Measurements from ENCODE around the gene RAPGEF3. TPM values are rescaled to one million over a fixed set of nuclear protein-coding genes. Genes with fewer than 3 reads are reported as not detected.
A peak's percentile ranks its signal among the peaks of the same experiment; 100 is the strongest.

The RAPGEF3 gene
- total RNA-seq, 2 donors from 2014 or later = 0.19 to 0.25 TPM

GRCh38 chr12:47742253-47742825 lies 16.3 kb downstream of the RAPGEF3 start:
- no peaks in the 10 kb centered on the region for H3K36me3 Mint-ChIP-seq
- H3K27ac Mint-ChIP-seq = peak overlapping the region in 1 of 2 donors; percentile 56
- H3K4me3 Mint-ChIP-seq = no peak overlapping the region
- H3K27me3 Mint-ChIP-seq = peaks cover 14 to 21% of the 10 kb centered on the region in 2 donors
- no peaks in the 10 kb centered on the region for H3K9me3 Mint-ChIP-seq
- peaks cover 15 to 17% of the 10 kb centered on the region in 2 donors for H3K4me1 Mint-ChIP-seq (ENCODE audit: low read depth in 2 of 2)
- peak; percentile 80 for DNase-seq (ENCODE audit: low spot score)
- ATAC-seq = peak in 1 of 2 donors; percentile 63

GRCh38 chr12:47741340-47741703 lies 17.4 kb downstream of the RAPGEF3 start:
- peaks cover 11 to 21% of the 10 kb centered on the region in 2 donors for H3K27me3 Mint-ChIP-seq
- H3K4me3 Mint-ChIP-seq = peak overlapping the region; percentile 14
- peak; percentile 54 to 64 for ATAC-seq
- no peak for DNase-seq (ENCODE audit: low spot score)
- H3K36me3 Mint-ChIP-seq = no peaks in the 10 kb centered on the region
- no peaks in the 10 kb centered on the region for H3K9me3 Mint-ChIP-seq
- H3K27ac Mint-ChIP-seq = no peak overlapping the region
- H3K4me1 Mint-ChIP-seq (ENCODE audit: low read depth in 2 of 2) = peaks cover 15 to 17% of the 10 kb centered on the region in 2 donors

- no peak overlapping the region for H3K27ac Mint-ChIP-seq
These were observed 17.9 kb downstream of the RAPGEF3 start for GRCh38 chr12:47740606-47741339.

GRCh38 chr12:47739979-47740378 lies 18.7 kb downstream of the RAPGEF3 start:
- Mint-ChIP-seq H3K4me3 (no peak overlapping the region), H3K9me3 (no peaks in the 10 kb centered on the region), H3K27me3 (peaks cover 7 to 13% of the 10 kb centered on the region in 2 donors), H3K36me3 (no peaks in the 10 kb centered on the region), H3K4me1 (ENCODE audit: low read depth in 2 of 2) (peaks cover 15 to 17% of the 10 kb centered on the region in 2 donors), H3K27ac (peak overlapping the region in 1 of 2 donors; percentile 84)
- ATAC-seq (no peak), DNase-seq (ENCODE audit: low spot score) (no peak)

More at GRCh38 chr12:47740606-47741339, 17.9 kb downstream of the RAPGEF3 start:
- ATAC-seq (no peak), DNase-seq (ENCODE audit: low spot score) (no peak)
- peaks cover 15 to 17% of the 10 kb centered on the region in 2 donors for H3K4me1 Mint-ChIP-seq (ENCODE audit: low read depth in 2 of 2)
- H3K36me3 Mint-ChIP-seq = no peaks in the 10 kb centered on the region
- peaks cover 11 to 21% of the 10 kb centered on the region in 2 donors for H3K27me3 Mint-ChIP-seq
- peak overlapping the region; percentile 14 for H3K4me3 Mint-ChIP-seq
- H3K9me3 Mint-ChIP-seq = no peaks in the 10 kb centered on the region

- Mint-ChIP-seq H3K4me1 (ENCODE audit: low read depth in 2 of 2) (peaks cover 15 to 17% of the 10 kb centered on the region in 2 donors), H3K27ac (peak overlapping the region in 1 of 2 donors; percentile 84), H3K9me3 (no peaks in the 10 kb centered on the region), H3K27me3 (peaks cover 3 to 7% of the 10 kb centered on the region in 2 donors), H3K4me3 (no peak overlapping the region), H3K36me3 (no peaks in the 10 kb centered on the region)
- ATAC-seq (no peak), DNase-seq (ENCODE audit: low spot score) (no peak)
These were observed 19.4 kb downstream of the RAPGEF3 start for GRCh38 chr12:47739297-47739696.

- no peak for ATAC-seq
- peaks cover under 1 to 3% of the 10 kb centered on the region in 2 donors for H3K27me3 Mint-ChIP-seq
- H3K4me3 Mint-ChIP-seq = no peak overlapping the region
- DNase-seq (ENCODE audit: low spot score) = no peak
- no peaks in the 10 kb centered on the region for H3K9me3 Mint-ChIP-seq
- no peaks in the 10 kb centered on the region for H3K36me3 Mint-ChIP-seq
- H3K4me1 Mint-ChIP-seq (ENCODE audit: low read depth in 2 of 2) = peaks cover 15 to 17% of the 10 kb centered on the region in 2 donors
- no peak overlapping the region for H3K27ac Mint-ChIP-seq
These were observed 20.6 kb downstream of the RAPGEF3 start for GRCh38 chr12:47737936-47738594.

- Mint-ChIP-seq H3K27ac (no peak overlapping the region), H3K9me3 (no peaks in the 10 kb centered on the region), H3K27me3 (peaks cover 0 to 3% of the 10 kb centered on the region in 2 donors), H3K36me3 (no peaks in the 10 kb centered on the region), H3K4me3 (no peak overlapping the region), H3K4me1 (ENCODE audit: low read depth in 2 of 2) (peaks cover 10 to 15% of the 10 kb centered on the region in 2 donors)
- ATAC-seq (no peak), DNase-seq (ENCODE audit: low spot score) (no peak)
These were observed 21.6 kb downstream of the RAPGEF3 start for GRCh38 chr12:47736877-47737676.

- ATAC-seq = no peak
- Mint-ChIP-seq H3K36me3 (no peaks in the 10 kb centered on the region), H3K4me1 (ENCODE audit: low read depth in 2 of 2) (peaks cover 6 to 10% of the 10 kb centered on the region in 2 donors), H3K27me3 (peaks cover 0 to 1% of the 10 kb centered on the region in 2 donors), H3K9me3 (no peaks in the 10 kb centered on the region), H3K4me3 (no peak overlapping the region), H3K27ac (no peak overlapping the region)
- DNase-seq (ENCODE audit: low spot score) = no peak
These were observed 22.5 kb downstream of the RAPGEF3 start for GRCh38 chr12:47736216-47736615.

- no peaks in the 10 kb centered on the region for H3K9me3 Mint-ChIP-seq
- no peak overlapping the region for H3K27ac Mint-ChIP-seq
- H3K36me3 Mint-ChIP-seq = no peaks in the 10 kb centered on the region
- ATAC-seq (no peak), DNase-seq (ENCODE audit: low spot score) (no peak)
- no peak overlapping the region for H3K4me3 Mint-ChIP-seq
- H3K27me3 Mint-ChIP-seq = no peaks in the 10 kb centered on the region
- H3K4me1 Mint-ChIP-seq (ENCODE audit: low read depth in 2 of 2) = peaks cover 4 to 8% of the 10 kb centered on the region in 2 donors
These were observed 23.0 kb downstream of the RAPGEF3 start for GRCh38 chr12:47735649-47736048.

GRCh38 chr12:47734725-47735480 lies 23.8 kb downstream of the RAPGEF3 start:
- DNase-seq (ENCODE audit: low spot score) (no peak), ATAC-seq (no peak)
- Mint-ChIP-seq H3K27me3 (no peaks in the 10 kb centered on the region), H3K36me3 (no peaks in the 10 kb centered on the region), H3K27ac (no peak overlapping the region), H3K4me1 (ENCODE audit: low read depth in 2 of 2) (peaks cover 4% of the 10 kb centered on the region in 2 donors), H3K4me3 (no peak overlapping the region), H3K9me3 (no peaks in the 10 kb centered on the region)

GRCh38 chr12:47733142-47733541 lies 25.5 kb downstream of the RAPGEF3 start:
- ATAC-seq (no peak), DNase-seq (ENCODE audit: low spot score) (no peak)
- Mint-ChIP-seq H3K27me3 (no peaks in the 10 kb centered on the region), H3K36me3 (no peaks in the 10 kb centered on the region), H3K27ac (no peak overlapping the region), H3K9me3 (no peaks in the 10 kb centered on the region), H3K4me1 (ENCODE audit: low read depth in 2 of 2) (no peaks in the 10 kb centered on the region), H3K4me3 (no peak overlapping the region)

- Mint-ChIP-seq H3K27me3 (no peaks in the 10 kb centered on the region), H3K9me3 (no peaks in the 10 kb centered on the region), H3K4me3 (no peak overlapping the region), H3K27ac (no peak overlapping the region), H3K4me1 (ENCODE audit: low read depth in 2 of 2) (no peaks in the 10 kb centered on the region), H3K36me3 (no peaks in the 10 kb centered on the region)
- DNase-seq (ENCODE audit: low spot score) (no peak), ATAC-seq (no peak)
These were observed 26.2 kb downstream of the RAPGEF3 start for GRCh38 chr12:47732504-47732903.

GRCh38 chr12:47731723-47732122 lies 27.0 kb downstream of the RAPGEF3 start:
- H3K27me3 Mint-ChIP-seq = no peaks in the 10 kb centered on the region
- no peaks in the 10 kb centered on the region for H3K36me3 Mint-ChIP-seq
- no peaks in the 10 kb centered on the region for H3K9me3 Mint-ChIP-seq
- H3K4me1 Mint-ChIP-seq (ENCODE audit: low read depth in 2 of 2) = no peaks in the 10 kb centered on the region
- ATAC-seq = no peak
- no peak overlapping the region for H3K27ac Mint-ChIP-seq
- no peak for DNase-seq (ENCODE audit: low spot score)
- no peak overlapping the region for H3K4me3 Mint-ChIP-seq

All from natural killer cell treated with Interleukin-12 subunit alpha and Interleukin-12 subunit beta and Interleukin-15 and Interleukin-18, amount 100 ng/mL, for 72 hours (primary cell).